Transverse colon (tissue), 3 donors: ENCODE results near the gene TBC1D9.

ENCODE experiments used
- CTCF ChIP-seq, 5 experiments: fragments of 200-600 bp in 3 of 5; fragments of 450-650 bp in 2 of 5; sonication (generic) in 3 of 5; IDR thresholded peaks; 1 replicate in 2 of 5; 2 replicates in 3 of 5; pipeline ENCODE4 v1.5.1; 2016 to 2017; ENCODE audit warnings: antibody characterized with exemption in 5 of 5, inconsistent platforms in 3 of 5, mild to moderate bottlenecking in 2 of 5, moderate library complexity in 1 of 5
- POLR2A ChIP-seq: fragments of 450-650 bp; IDR thresholded peaks from one replicate; pipeline ENCODE4 v1.6.1; 2016; ENCODE audit warnings: antibody characterized with exemption, mild to moderate bottlenecking, moderate library complexity

DNA sequence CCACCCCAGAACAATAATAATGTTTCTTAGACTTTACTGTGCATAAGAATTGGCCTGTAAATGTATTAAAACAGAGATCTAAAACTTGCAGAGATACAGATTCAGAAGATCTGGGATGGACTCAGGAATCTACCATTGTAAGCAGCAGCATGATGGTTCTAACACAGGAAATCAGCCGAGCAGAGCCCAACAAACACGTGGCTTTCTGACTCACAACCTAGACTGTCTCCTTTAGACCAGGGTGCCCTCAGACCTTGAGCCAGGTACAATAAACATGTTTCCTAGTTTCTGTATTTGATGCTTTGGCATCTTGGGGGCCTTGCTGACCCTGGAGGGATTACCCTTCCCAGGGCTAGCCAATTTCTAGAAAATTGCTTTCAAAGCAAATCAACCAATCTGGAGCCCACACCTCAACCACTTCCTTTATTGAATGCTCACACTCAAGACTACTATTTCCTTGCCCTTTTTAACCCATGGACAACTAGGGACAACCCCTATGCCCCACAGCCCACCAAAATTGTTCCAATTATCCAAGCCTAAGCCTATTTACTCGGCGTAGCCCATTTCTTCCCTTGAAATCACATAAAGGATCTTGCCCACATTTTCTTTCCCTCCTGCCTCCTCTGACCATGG is 80.5 kb downstream of the TBC1D9 start:
- TF ChIP-seq POLR2A (no peak), CTCF (IDR thresholded peaks at IDR 0.05) (no peak)
